Effector memory CD8-positive, alpha-beta T cell (primary cell): Measurements from ENCODE around the gene RASAL2.

Experiments
- ATAC-seq: fragments of 150-1000 bp; cut with Tn5 transposase; replicated peaks from 2 replicates; pipeline ENCODE4 v1.10.0; 2021; ENCODE audit warnings: mild to moderate bottlenecking, moderate library complexity
- DNase-seq, 3 experiments: peaks; one replicate each; pipeline ENCODE4 v3.0.0; 2021
- H3K27ac Mint-ChIP-seq, 2 donors: one replicate each; pipeline ENCODE4 v1.8.0; 2022; ENCODE audit warnings: mild to moderate bottlenecking in 2 of 2, mixed read lengths in 2 of 2, moderate library complexity in 2 of 2
- H3K27me3 Mint-ChIP-seq, 2 donors: one replicate each; pipeline ENCODE4 v1.8.0; 2022; ENCODE audit warnings: mixed read lengths in 2 of 2
- H3K36me3 Mint-ChIP-seq: one replicate; pipeline ENCODE4 v1.8.0; 2022; ENCODE audit warnings: mild to moderate bottlenecking, moderate library complexity, mixed read lengths; ENCODE audit not compliant: insufficient read depth
- H3K4me1 Mint-ChIP-seq, 2 donors: one replicate each; pipeline ENCODE4 v1.8.0; 2022; ENCODE audit warnings: low read depth in 2 of 2, mixed read lengths in 2 of 2
- H3K4me3 Mint-ChIP-seq, 2 donors: one replicate each; pipeline ENCODE4 v1.8.0; 2022; ENCODE audit warnings: mild to moderate bottlenecking in 2 of 2, mixed read lengths in 2 of 2, moderate library complexity in 2 of 2
- H3K9me3 Mint-ChIP-seq, 2 donors: one replicate each; pipeline ENCODE4 v1.8.0; 2022; ENCODE audit warnings: mixed read lengths in 2 of 2
- total RNA-seq, 9 experiments: gene quantifications; one replicate each; lab custom pipeline; 2026; lab: John Stamatoyannopoulos, UW

The RASAL2 gene
- 0 to 0.96 (median 0.10) reads per million in 9 experiments for total RNA-seq

- ATAC-seq (no peak), DNase-seq (no peak)
- peaks cover 0 to 2% of the 10 kb centered on the region in 2 donors for H3K4me1 Mint-ChIP-seq
- peaks cover 26 to 43% of the 10 kb centered on the region in 2 donors for H3K27me3 Mint-ChIP-seq
- peak within 1 kb of the TSS; percentile 25 to 46 for H3K4me3 Mint-ChIP-seq
- no peaks in the 10 kb centered on the region for H3K36me3 Mint-ChIP-seq
- H3K27ac Mint-ChIP-seq: no peak within 1 kb of the TSS
- peaks cover 0 to 5% of the 10 kb centered on the region in 2 donors for H3K9me3 Mint-ChIP-seq
Observed at GRCh38 chr1:178093951-178094738, at the start of gene RASAL2. Gene RASAL2, plus strand, starts transcription at chr1:178094104. Its CDS starts 389 bp downstream, at chr1:178094493.

DNA sequence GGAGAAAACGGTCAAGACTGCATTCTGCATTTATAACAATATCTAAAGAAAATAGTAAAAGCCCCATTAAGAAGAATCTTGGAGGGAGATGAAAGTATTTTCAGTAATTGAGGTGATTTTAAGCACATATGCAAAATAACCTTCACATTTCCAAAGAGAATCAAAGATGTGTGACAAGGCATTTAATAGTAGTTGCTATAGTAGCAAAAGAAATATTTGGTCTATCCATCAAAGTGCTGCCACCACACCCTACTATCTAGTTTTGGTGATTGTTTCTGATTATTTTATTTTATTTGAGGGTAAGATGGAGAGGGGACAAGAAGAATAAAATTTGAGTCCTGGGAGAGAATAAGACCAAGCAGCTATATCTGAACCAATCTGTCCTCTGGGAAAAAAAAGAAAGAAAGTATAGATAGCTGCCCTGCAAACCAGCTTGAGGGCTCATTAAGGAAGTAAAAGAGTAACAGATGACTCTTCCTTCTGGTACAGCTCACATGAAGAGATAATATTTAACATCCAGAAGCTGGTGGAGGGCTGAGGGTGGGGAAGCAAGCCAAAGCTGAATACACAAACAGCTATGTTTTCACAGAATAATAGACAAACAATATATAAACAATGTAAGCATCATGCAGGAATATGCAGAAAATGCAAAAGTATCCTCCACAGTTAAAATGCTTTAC is 47.2 kb upstream of the RASAL2 start:
- Mint-ChIP-seq H3K4me1 (no peaks in the 10 kb centered on the region), H3K36me3 (no peaks in the 10 kb centered on the region), H3K9me3 (peaks cover 0 to 3% of the 10 kb centered on the region in 2 donors)

GRCh38 chr1:178047403-178048093 is 46.4 kb upstream of the RASAL2 start:
- Mint-ChIP-seq H3K4me1 (no peaks in the 10 kb centered on the region), H3K4me3 (no peak overlapping the region)

More for the DNA sequence above, 47.2 kb upstream of the RASAL2 start:
- DNase-seq: no peak
- Mint-ChIP-seq H3K27me3 (no peaks in the 10 kb centered on the region), H3K4me3 (no peak overlapping the region), H3K27ac (no peak overlapping the region)
- no peak for ATAC-seq

GRCh38 chr1:178048426-178048825 is 45.5 kb upstream of the RASAL2 start:
- no peaks in the 10 kb centered on the region for H3K4me1 Mint-ChIP-seq
- ATAC-seq: no peak
- no peak for DNase-seq
- no peak overlapping the region for H3K4me3 Mint-ChIP-seq
- peaks cover 4 to 8% of the 10 kb centered on the region in 2 donors for H3K9me3 Mint-ChIP-seq
- H3K36me3 Mint-ChIP-seq: no peaks in the 10 kb centered on the region
- H3K27me3 Mint-ChIP-seq: no peaks in the 10 kb centered on the region
- H3K27ac Mint-ChIP-seq: no peak overlapping the region

More at GRCh38 chr1:178047403-178048093, 46.4 kb upstream of the RASAL2 start:
- DNase-seq: no peak
- Mint-ChIP-seq H3K27me3 (no peaks in the 10 kb centered on the region), H3K9me3 (peaks cover 4 to 8% of the 10 kb centered on the region in 2 donors), H3K36me3 (no peaks in the 10 kb centered on the region), H3K27ac (no peak overlapping the region)
- ATAC-seq: no peak

- H3K27ac Mint-ChIP-seq: no peak overlapping the region
- ATAC-seq: no peak
- no peak overlapping the region for H3K4me3 Mint-ChIP-seq
Observed at GRCh38 chr1:178048883-178049282, 45.0 kb upstream of the RASAL2 start.

DNA sequence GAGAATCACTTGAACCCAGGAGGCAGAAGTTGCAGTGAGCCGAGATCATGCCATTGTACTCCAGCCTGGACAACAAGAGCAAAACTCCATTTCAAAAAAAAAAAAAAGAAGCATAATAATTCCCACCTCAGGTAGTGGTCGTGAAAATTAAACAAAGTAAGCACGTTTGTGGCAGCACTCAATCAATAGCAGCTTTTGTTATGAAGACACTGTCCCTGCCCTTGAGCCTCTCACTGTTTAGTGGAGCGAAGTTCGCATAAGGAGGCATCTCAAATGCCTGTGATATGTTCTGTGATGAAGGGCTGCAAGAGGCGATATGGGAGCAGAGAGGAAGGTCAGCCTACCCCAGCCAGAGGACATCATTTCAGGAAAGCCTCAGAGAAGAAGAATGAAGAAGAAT is 43.8 kb upstream of the RASAL2 start:
- ATAC-seq (no peak), DNase-seq (no peak)
- Mint-ChIP-seq H3K4me1 (no peaks in the 10 kb centered on the region), H3K9me3 (peaks cover 4 to 8% of the 10 kb centered on the region in 2 donors), H3K36me3 (no peaks in the 10 kb centered on the region), H3K27me3 (no peaks in the 10 kb centered on the region), H3K4me3 (no peak overlapping the region), H3K27ac (no peak overlapping the region)

More at GRCh38 chr1:178048883-178049282, 45.0 kb upstream of the RASAL2 start:
- Mint-ChIP-seq H3K9me3 (peaks cover 4 to 8% of the 10 kb centered on the region in 2 donors), H3K27me3 (no peaks in the 10 kb centered on the region), H3K36me3 (no peaks in the 10 kb centered on the region), H3K4me1 (no peaks in the 10 kb centered on the region)
- DNase-seq: no peak

DNA sequence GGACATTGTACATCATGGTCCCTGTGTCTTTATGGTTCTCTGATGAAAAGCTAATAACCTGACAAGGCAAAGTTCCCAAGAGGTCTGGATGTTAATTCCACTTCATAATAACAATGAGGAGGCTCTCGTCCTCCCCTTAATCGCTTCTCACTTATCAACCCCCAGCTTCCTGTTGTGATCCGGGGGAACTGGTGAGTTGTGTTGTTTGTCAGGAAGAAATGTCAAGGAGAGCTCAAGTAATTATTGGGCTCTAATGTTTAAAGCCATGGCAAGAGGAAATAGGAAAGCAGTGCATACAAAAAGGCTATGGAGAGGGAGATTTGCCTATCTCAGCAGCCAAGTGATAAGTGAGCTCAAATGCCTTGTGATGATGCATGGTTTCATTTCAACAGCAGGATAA is 42.8 kb upstream of the RASAL2 start:
- Mint-ChIP-seq H3K4me3 (no peak overlapping the region), H3K27ac (no peak overlapping the region), H3K27me3 (no peaks in the 10 kb centered on the region), H3K4me1 (no peaks in the 10 kb centered on the region), H3K9me3 (peaks cover 4 to 8% of the 10 kb centered on the region in 2 donors), H3K36me3 (no peaks in the 10 kb centered on the region)
- no peak for ATAC-seq
- DNase-seq: no peak

DNA sequence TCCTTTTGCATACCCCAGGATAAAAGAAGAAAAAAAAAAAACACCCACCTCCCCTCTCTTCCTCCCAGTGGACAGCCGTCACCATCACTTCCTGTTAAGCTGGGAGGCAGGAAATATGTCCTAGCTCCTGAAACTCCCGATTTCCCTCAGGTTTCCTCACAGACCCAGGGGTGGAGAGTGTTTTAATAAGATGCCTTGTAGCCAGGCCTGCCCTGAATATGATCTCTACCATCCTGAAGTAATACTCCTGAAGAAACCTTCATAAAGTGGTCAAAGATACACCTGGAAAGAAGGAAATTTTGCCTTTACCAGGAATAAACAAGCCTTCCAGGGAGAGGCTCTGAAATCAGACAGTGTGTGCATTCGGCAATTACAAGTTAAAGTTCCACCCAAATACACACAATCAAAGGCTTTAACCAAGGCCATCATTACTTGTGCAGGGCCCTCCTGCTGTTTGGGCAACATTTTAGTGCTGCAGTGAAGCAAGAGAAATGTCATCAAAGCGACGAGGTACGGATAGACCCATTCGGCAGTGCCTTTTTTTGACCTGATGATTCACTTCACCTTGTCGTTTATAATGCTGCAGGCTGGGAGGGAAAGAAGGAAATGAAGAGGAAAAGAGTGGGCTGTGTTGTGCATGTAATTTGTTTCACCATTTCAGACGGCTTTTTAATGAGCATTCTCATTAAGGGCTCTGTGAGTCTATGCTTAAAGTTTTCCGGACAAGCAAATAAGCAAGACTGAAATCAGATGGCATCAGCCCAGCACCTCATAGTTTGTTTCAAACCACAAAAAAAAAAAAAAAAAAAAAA is 41.0 kb upstream of the RASAL2 start:
- Mint-ChIP-seq H3K4me3 (no peak overlapping the region), H3K36me3 (no peaks in the 10 kb centered on the region), H3K4me1 (no peaks in the 10 kb centered on the region), H3K27me3 (no peaks in the 10 kb centered on the region), H3K27ac (no peak overlapping the region), H3K9me3 (peaks cover 4 to 8% of the 10 kb centered on the region in 2 donors)
- ATAC-seq (no peak), DNase-seq (no peak)

DNA sequence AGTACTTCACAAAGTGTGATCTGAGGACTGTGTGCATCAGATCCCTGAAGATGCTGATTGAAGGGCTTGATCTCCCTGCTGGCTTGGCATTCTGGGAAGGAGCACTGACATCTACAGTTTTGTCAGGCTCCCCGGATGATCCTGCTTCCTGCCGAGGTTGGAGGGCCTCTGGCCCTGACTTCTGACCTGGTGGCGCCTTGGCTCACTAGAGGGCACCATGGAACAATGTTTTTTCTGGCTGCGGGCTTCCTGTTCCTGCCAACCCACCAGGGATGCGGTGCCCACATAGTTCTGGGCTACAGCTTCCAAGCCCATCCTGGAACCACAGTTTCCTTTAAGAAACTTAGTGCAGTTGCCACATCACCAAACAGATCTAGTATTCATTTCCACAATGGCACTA is 38.8 kb upstream of the RASAL2 start:
- H3K27ac Mint-ChIP-seq: no peak overlapping the region

GRCh38 chr1:178055779-178056471 is 38.0 kb upstream of the RASAL2 start:
- H3K4me1 Mint-ChIP-seq: no peaks in the 10 kb centered on the region
- ATAC-seq (no peak), DNase-seq (no peak)
- no peak overlapping the region for H3K4me3 Mint-ChIP-seq
- no peak overlapping the region for H3K27ac Mint-ChIP-seq
- H3K36me3 Mint-ChIP-seq: no peaks in the 10 kb centered on the region
- H3K27me3 Mint-ChIP-seq: no peaks in the 10 kb centered on the region
- peaks cover 7 to 15% of the 10 kb centered on the region in 2 donors for H3K9me3 Mint-ChIP-seq

More for the DNA sequence above, 38.8 kb upstream of the RASAL2 start:
- ATAC-seq: no peak
- no peaks in the 10 kb centered on the region for H3K36me3 Mint-ChIP-seq
- H3K27me3 Mint-ChIP-seq: no peaks in the 10 kb centered on the region
- no peak for DNase-seq
- H3K4me1 Mint-ChIP-seq: no peaks in the 10 kb centered on the region
- H3K9me3 Mint-ChIP-seq: peaks cover 7 to 15% of the 10 kb centered on the region in 2 donors
- H3K4me3 Mint-ChIP-seq: no peak overlapping the region

DNA sequence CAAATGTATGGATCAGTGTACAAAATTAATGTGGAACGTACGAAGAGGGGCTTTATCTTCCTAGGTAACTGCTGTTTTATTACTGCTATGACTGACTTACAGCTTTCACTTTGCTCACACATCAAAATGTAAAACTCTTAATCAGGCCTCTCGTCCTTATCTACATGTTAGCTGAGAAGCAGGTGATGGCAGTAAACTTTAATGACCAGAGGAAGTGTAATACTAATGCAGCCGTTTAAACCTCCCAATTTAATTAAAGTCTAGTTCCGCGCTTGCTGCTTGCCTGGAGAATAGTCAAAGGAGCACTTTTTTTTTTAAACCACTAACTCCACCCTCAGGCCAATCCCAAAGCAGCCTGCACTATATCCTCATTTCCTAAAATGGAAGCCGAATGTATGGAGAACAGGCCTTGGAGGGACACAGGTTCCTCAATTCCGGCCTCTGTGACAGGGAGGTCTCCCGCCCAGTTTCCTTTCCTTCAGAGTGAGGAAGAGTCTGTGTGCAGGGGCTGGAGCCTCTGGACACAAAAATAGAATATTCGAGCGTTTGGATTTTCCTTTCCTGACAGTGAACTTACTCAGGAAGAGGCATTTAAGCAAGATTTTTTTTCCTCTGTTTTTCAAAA is 36.7 kb upstream of the RASAL2 start:
- H3K27ac Mint-ChIP-seq: no peak overlapping the region
- no peaks in the 10 kb centered on the region for H3K4me1 Mint-ChIP-seq
- no peaks in the 10 kb centered on the region for H3K27me3 Mint-ChIP-seq
- H3K9me3 Mint-ChIP-seq: peaks cover 6 to 9% of the 10 kb centered on the region in 2 donors
- ATAC-seq (no peak), DNase-seq (no peak)
- no peaks in the 10 kb centered on the region for H3K36me3 Mint-ChIP-seq
- H3K4me3 Mint-ChIP-seq: no peak overlapping the region

GRCh38 chr1:178057912-178058534 is 35.9 kb upstream of the RASAL2 start:
- DNase-seq (no peak), ATAC-seq (no peak)
- no peak overlapping the region for H3K27ac Mint-ChIP-seq
- no peaks in the 10 kb centered on the region for H3K27me3 Mint-ChIP-seq
- peaks cover 5 to 7% of the 10 kb centered on the region in 2 donors for H3K9me3 Mint-ChIP-seq
- no peak overlapping the region for H3K4me3 Mint-ChIP-seq
- H3K4me1 Mint-ChIP-seq: no peaks in the 10 kb centered on the region
- H3K36me3 Mint-ChIP-seq: no peaks in the 10 kb centered on the region
